Adipose tissue (tissue), 3 donors: ENCODE measurements around the gene TCAF1. TPM values are rescaled to one million over a fixed set of nuclear protein-coding genes. Genes with fewer than 3 reads are reported as not detected.
"Not testable (repeated sequence)": the region's sequence is repeated elsewhere in the genome, so short reads cannot be mapped to it uniquely, and the experiment has no call there.

Experiments
- H3K27ac ChIP-seq: one replicate; pipeline ENCODE4 v1.5.1; 2013; ENCODE audit warnings: low read depth, low read length
- WGBS, 3 donors: extraction: QIAGEN DNeasy Blood & Tissue Kit; methylation state at CpG; one replicate each; pipeline ENCODE4 v1.1.7; 2013; 5-methylcytosine and 5-hydroxymethylcytosine counted together
- polyA plus RNA-seq, 3 donors: library from polyadenylated mRNA; stranded (reverse); fragments of 200-250 nt; gene quantifications; one replicate each; pipeline ENCODE4 v1.2.3, GENCODE V29; 2013
- donor health status: healthy with polysubstance abuse.
- donor health status: Bipolar disorder and iron deficiency.
- donor health status: healthy.

The TCAF1 gene
- polyA plus RNA-seq, 3 donors: 12.2 to 42.3 (median 21.8) TPM

GRCh38 chr7:143878884-143879283 is 23.1 kb downstream of the TCAF1 start:
- WGBS, 3 donors: 64 to 93% (median 75%) methylated on average over 4 of the region's 4 CpGs

GRCh38 chr7:143877098-143877497 is 24.9 kb downstream of the TCAF1 start:
- H3K27ac ChIP-seq: no peak overlapping the region
- WGBS, 3 donors: 93 to 97% (median 97%) methylated on average over 3 of the region's 3 CpGs

More at GRCh38 chr7:143878884-143879283, 23.1 kb downstream of the TCAF1 start:
- no peak overlapping the region for H3K27ac ChIP-seq

GRCh38 chr7:143876218-143876617 is 25.8 kb downstream of the TCAF1 start:
- no peak overlapping the region for H3K27ac ChIP-seq
- 94 to 96% (median 94%) methylated on average over 9 of the region's 9 CpGs for WGBS, 3 donors

- H3K27ac ChIP-seq: not testable (repeated sequence)
- 89 to 95% (median 91%) methylated on average over 3 of the region's 4 CpGs for WGBS, 3 donors
Observed at GRCh38 chr7:143873242-143873641, 28.7 kb downstream of the TCAF1 start.

GRCh38 chr7:143871534-143871933 is 30.4 kb downstream of the TCAF1 start:
- H3K27ac ChIP-seq: not testable (repeated sequence)

- not testable (repeated sequence) for H3K27ac ChIP-seq
- WGBS, 3 donors: no CpG with 5 or more reads among the region's 2 CpGs
Observed at GRCh38 chr7:143857994-143858393, 44.0 kb downstream of the TCAF1 start.

- not testable (repeated sequence) for H3K27ac ChIP-seq
- WGBS, 3 donors: no CpG with 5 or more reads among the region's 1 CpG
Observed at GRCh38 chr7:143855443-143855842, 46.5 kb downstream of the TCAF1 start.

GRCh38 chr7:143850682-143851081 is 51.3 kb downstream of the TCAF1 start:
- no peak overlapping the region for H3K27ac ChIP-seq
- 84 to 86% (median 84%) methylated on average over 2 of the region's 2 CpGs for WGBS, 3 donors

- no peak overlapping the region for H3K27ac ChIP-seq
- 83 to 91% (median 90%) methylated on average over 3 of the region's 3 CpGs for WGBS, 3 donors
Observed at GRCh38 chr7:143849785-143850479, 52.0 kb downstream of the TCAF1 start.

- no peak overlapping the region for H3K27ac ChIP-seq
Observed at GRCh38 chr7:143848192-143848591, 53.8 kb downstream of the TCAF1 start.

GRCh38 chr7:143846692-143847091 is 55.3 kb downstream of the TCAF1 start:
- H3K27ac ChIP-seq: no peak overlapping the region
- WGBS, 3 donors: 93 to 98% (median 97%) methylated on average over 2 of the region's 2 CpGs

GRCh38 chr7:143841696-143842095 is 60.3 kb downstream of the TCAF1 start:
- WGBS, 3 donors: 81 to 93% (median 81%) methylated on average over 1 to 3 of the region's 5 CpGs

GRCh38 chr7:143840062-143840461 is 61.9 kb downstream of the TCAF1 start:
- no CpG with 5 or more reads among the region's 1 CpG for WGBS, 3 donors
- not testable (repeated sequence) for H3K27ac ChIP-seq

More at GRCh38 chr7:143841696-143842095, 60.3 kb downstream of the TCAF1 start:
- H3K27ac ChIP-seq: not testable (repeated sequence)

- H3K27ac ChIP-seq: not testable (repeated sequence)
- 0 to 1% (median 0%) methylated on average over 14 of the region's 24 CpGs for WGBS, 3 donors
Observed at GRCh38 chr7:143837223-143837622, 64.8 kb downstream of the TCAF1 start.

- WGBS, 3 donors: 0% methylated on average over 15 to 18 of the region's 38 CpGs
- not testable (repeated sequence) for H3K27ac ChIP-seq
Observed at GRCh38 chr7:143836622-143837021, 65.4 kb downstream of the TCAF1 start.

GRCh38 chr7:143836088-143836487 is 65.9 kb downstream of the TCAF1 start:
- not testable (repeated sequence) for H3K27ac ChIP-seq
- no CpG with 5 or more reads among the region's 17 CpGs for WGBS, 3 donors

GRCh38 chr7:143826578-143826977 is 75.4 kb downstream of the TCAF1 start:
- H3K27ac ChIP-seq: not testable (repeated sequence)
- WGBS, 3 donors: no CpG with 5 or more reads among the region's 5 CpGs

GRCh38 chr7:143824295-143825135 is 77.5 kb downstream of the TCAF1 start:
- not testable (repeated sequence) for H3K27ac ChIP-seq
- WGBS, 3 donors: no CpG with 5 or more reads among the region's 7 CpGs

- WGBS, 3 donors: no CpG with 5 or more reads among the region's 3 CpGs
- H3K27ac ChIP-seq: not testable (repeated sequence)
Observed at GRCh38 chr7:143823634-143824294, 78.2 kb downstream of the TCAF1 start.
